Measurements from ENCODE around the gene RPL7A. TPM values are rescaled to one million over a fixed set of nuclear protein-coding genes. Genes with fewer than 3 reads are reported as not detected.
"Not testable (repeated sequence)": the region's sequence is repeated elsewhere in the genome, so short reads cannot be mapped to it uniquely, and the experiment has no call there.

Gene RPL7A
- polyA plus RNA-seq, 3 donors = 2,380 to 2,771 (median 2,510) TPM

GRCh38 chr9:133375724-133376654, 28.0 kb downstream of the RPL7A start, which contains the start of the genes STKLD1 and SURF4:
Gene STKLD1 (plus strand): TSS chr9:133376366. CDS start chr9:133376474, 108 bp downstream.
Gene SURF4 (minus strand): TSS chr9:133376060. CDS start chr9:133375969, 91 bp downstream.
- peak; percentile 81 to 96 (median 94) for DNase-seq (ENCODE audit: extremely low read depth in 1 of 11, low read depth in 9 of 11, low spot score in 4 of 11)

- not testable (repeated sequence) for DNase-seq (ENCODE audit: extremely low read depth in 1 of 11, low read depth in 9 of 11, low spot score in 4 of 11)
These were observed 29.3 kb downstream of the RPL7A start for GRCh38 chr9:133377280-133377679.

GRCh38 chr9:133377721-133378216, 29.8 kb downstream of the RPL7A start:
- DNase-seq (ENCODE audit: extremely low read depth in 1 of 11, low read depth in 9 of 11, low spot score in 4 of 11) = no peak

- no peak for DNase-seq (ENCODE audit: extremely low read depth in 1 of 11, low read depth in 9 of 11, low spot score in 4 of 11)
These were observed 30.5 kb downstream of the RPL7A start for GRCh38 chr9:133378408-133378962.

GRCh38 chr9:133379153-133380086, 31.4 kb downstream of the RPL7A start:
- no peak for DNase-seq (ENCODE audit: extremely low read depth in 1 of 11, low read depth in 9 of 11, low spot score in 4 of 11)

GRCh38 chr9:133380734-133381133, 32.7 kb downstream of the RPL7A start:
- no peak for DNase-seq (ENCODE audit: extremely low read depth in 1 of 11, low read depth in 9 of 11, low spot score in 4 of 11)

- no peak for DNase-seq (ENCODE audit: extremely low read depth in 1 of 11, low read depth in 9 of 11, low spot score in 4 of 11)
These were observed 34.6 kb downstream of the RPL7A start for GRCh38 chr9:133382507-133383141.

GRCh38 chr9:133383438-133383837, 35.4 kb downstream of the RPL7A start:
- DNase-seq (ENCODE audit: extremely low read depth in 1 of 11, low read depth in 9 of 11, low spot score in 4 of 11) = no peak

- no peak for DNase-seq (ENCODE audit: extremely low read depth in 1 of 11, low read depth in 9 of 11, low spot score in 4 of 11)
These were observed 36.8 kb downstream of the RPL7A start for GRCh38 chr9:133384736-133385321.

GRCh38 chr9:133385452-133385851, 37.4 kb downstream of the RPL7A start:
- DNase-seq (ENCODE audit: extremely low read depth in 1 of 11, low read depth in 9 of 11, low spot score in 4 of 11) = no peak

- DNase-seq (ENCODE audit: extremely low read depth in 1 of 11, low read depth in 9 of 11, low spot score in 4 of 11) = no peak
These were observed 38.3 kb downstream of the RPL7A start for GRCh38 chr9:133386338-133386737.

GRCh38 chr9:133387680-133388079, 39.7 kb downstream of the RPL7A start:
- DNase-seq (ENCODE audit: extremely low read depth in 1 of 11, low read depth in 9 of 11, low spot score in 4 of 11) = no peak

GRCh38 chr9:133389025-133389557, 41.1 kb downstream of the RPL7A start:
- DNase-seq (ENCODE audit: extremely low read depth in 1 of 11, low read depth in 9 of 11, low spot score in 4 of 11) = no peak

- no peak for DNase-seq (ENCODE audit: extremely low read depth in 1 of 11, low read depth in 9 of 11, low spot score in 4 of 11)
These were observed 41.5 kb downstream of the RPL7A start for GRCh38 chr9:133389562-133389961.

GRCh38 chr9:133390713-133391112, 42.7 kb downstream of the RPL7A start:
- DNase-seq (ENCODE audit: extremely low read depth in 1 of 11, low read depth in 9 of 11, low spot score in 4 of 11) = no peak

GRCh38 chr9:133391449-133391848, 43.4 kb downstream of the RPL7A start:
- not testable (repeated sequence) for DNase-seq (ENCODE audit: extremely low read depth in 1 of 11, low read depth in 9 of 11, low spot score in 4 of 11)

- not testable (repeated sequence) for DNase-seq (ENCODE audit: extremely low read depth in 1 of 11, low read depth in 9 of 11, low spot score in 4 of 11)
These were observed 44.3 kb downstream of the RPL7A start for GRCh38 chr9:133392308-133392707.

- DNase-seq (ENCODE audit: extremely low read depth in 1 of 11, low read depth in 9 of 11, low spot score in 4 of 11) = no peak
These were observed 45.4 kb downstream of the RPL7A start for GRCh38 chr9:133393399-133393798.

Data from renal cortex interstitium (tissue), 11 donors.